Measurements from ENCODE around the gene STARD8.
"Not testable (repeated sequence)": the region's sequence is repeated elsewhere in the genome, so short reads cannot be mapped to it uniquely, and the experiment has no call there.

Gene STARD8

GRCh38 chrX:68660746-68661145 is 13.3 kb downstream of the STARD8 start:
- no peak for DNase-seq

GRCh38 chrX:68665502-68665901 is 18.0 kb downstream of the STARD8 start:
- no peak for DNase-seq

DNA sequence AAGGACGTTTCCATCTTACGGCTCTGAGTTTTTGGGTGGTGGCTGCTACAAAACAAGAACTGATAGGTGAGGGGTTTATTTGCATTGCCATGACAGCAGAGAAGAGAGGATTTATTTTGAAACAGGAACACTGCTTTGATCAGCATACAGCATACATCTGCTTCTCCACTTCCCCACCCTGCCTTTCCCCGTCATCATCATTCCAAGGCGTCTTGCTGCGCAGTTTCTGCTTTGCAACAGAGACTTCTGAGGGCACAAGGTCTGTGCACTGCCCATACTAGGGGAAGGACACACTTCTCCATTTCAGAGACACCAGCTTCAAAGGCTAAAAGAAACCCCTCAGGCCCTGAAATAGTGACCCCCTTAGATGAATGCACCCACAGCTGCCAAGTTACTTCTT is 19.1 kb downstream of the STARD8 start:
- no peak for DNase-seq

DNA sequence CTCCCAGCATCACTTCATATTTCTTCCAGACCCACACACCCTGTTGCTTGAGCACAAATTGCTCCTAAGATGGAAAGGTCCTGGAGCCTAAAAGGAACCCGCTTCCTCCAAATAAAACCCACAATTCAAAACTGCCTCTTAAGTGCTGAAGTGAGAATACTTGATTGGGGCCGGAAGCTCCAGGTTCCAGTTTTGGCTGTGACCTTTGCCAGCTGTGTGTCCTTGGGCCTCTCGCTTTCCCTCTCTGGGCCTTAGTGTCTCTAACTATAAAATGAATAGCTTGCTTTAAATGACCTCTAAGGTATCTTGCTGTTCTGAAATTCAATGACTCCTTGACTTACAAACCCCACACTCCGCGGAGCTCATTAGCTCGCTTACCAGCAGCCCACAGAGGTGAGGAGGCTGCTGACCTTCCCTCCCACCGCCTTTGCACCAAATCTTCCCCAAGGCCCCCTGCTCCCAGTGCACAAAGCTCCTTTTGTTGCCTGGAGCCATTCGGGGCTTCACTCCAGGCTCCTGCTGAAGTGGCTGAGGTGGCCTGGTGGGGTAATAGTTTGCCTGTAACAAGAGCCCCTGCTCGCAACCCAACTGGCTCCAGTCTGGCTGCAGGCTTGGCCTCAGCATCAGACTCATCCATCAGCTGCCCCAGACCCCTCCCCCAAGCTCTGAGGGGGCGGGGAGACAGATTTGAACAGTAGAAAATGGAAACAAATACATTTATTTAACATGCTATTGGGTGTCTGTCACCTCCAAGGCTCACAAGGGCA is 21.8 kb downstream of the STARD8 start:
- DNase-seq = no peak

- DNase-seq = no peak
Measured at GRCh38 chrX:68669871-68670270, 22.4 kb downstream of the STARD8 start.

DNA sequence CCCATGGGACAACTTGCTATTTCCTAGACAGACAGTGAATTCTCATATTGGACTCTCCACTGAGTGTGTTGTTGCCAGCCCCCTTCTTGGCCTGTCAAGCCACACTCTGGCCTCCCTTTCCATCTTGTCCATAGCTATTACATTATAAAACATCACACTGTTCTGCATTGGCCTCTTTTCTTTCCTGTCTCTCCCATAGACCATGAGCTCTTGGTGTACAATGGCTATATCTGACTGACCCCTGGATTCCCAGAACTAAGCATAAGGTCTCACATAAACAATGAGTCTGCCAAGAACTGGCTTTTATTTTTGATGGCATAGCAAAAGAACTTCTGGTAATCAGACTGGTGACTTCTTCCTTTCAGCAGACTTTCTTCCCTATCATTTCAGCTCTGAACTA is 23.8 kb downstream of the STARD8 start:
- DNase-seq = no peak

GRCh38 chrX:68672581-68673318 is 25.3 kb downstream of the STARD8 start:
- DNase-seq = no peak

DNA sequence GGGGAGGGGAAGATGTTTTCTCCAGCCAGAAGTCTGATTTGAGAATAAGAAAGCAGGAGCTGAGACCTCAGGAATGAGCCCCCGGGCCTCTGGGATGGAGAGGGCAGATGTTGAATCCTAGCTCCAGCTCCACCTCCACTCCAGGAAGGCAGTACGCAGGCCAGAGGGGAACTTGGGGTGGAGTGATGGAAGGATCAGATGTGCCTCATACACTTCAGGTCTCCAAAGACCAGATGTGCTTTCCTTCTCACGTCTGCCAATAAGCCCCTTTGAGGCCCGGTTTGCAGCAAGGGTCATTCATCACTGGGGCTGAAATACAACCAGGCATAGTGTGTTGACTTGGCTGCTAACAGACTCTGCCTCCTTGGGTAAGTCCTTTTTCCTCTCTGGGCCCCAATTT is 28.1 kb downstream of the STARD8 start:
- DNase-seq = no peak

- DNase-seq = no peak
Measured at GRCh38 chrX:68676335-68676734, 28.9 kb downstream of the STARD8 start.

DNA sequence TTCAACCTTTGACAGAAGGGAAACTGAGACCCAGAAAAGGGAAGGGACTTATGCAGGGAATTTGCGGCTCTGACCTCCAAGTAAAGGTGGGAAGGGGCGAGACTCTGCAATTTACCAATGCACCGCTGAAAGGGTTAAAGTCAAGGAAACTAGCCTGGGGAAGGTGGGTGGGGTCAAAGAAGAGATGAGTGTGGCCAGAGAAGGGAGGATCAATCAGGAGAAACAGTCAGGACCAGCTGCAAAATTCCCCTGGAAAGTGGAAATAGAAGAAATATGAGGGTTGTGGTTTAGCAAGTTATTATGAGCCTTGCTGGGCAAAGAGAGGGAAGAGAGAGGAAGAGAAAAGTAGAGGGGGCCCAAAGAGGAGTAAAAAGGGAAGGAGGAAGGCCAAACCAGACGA is 30.5 kb downstream of the STARD8 start:
- no peak for DNase-seq

DNA sequence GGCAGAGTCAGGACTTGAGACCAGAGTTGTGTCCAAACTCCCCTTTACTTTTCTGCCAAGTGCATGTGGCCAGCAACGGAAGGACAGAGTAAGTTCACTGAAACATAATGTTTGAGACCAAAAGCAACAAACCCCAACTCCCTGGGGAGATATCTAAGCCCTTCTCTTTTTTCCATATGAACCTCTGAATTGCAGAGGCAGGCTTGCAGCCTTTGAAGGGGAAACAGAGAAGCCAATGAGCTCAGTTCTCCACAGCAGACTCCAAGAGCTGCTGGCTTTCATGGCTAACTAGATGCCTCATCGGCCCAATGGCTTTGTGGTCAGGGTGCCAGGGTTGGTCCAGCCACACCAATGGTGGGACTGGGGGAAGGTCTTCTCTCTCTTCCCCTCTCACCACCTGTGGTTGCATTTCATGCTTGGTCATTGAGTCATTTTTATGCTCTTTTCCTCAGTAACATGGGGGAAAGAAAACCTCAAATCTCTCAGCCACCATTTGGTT is 34.0 kb downstream of the STARD8 start:
- no peak for DNase-seq

- no peak for DNase-seq
Measured at GRCh38 chrX:68682790-68683189, 35.3 kb downstream of the STARD8 start.

DNA sequence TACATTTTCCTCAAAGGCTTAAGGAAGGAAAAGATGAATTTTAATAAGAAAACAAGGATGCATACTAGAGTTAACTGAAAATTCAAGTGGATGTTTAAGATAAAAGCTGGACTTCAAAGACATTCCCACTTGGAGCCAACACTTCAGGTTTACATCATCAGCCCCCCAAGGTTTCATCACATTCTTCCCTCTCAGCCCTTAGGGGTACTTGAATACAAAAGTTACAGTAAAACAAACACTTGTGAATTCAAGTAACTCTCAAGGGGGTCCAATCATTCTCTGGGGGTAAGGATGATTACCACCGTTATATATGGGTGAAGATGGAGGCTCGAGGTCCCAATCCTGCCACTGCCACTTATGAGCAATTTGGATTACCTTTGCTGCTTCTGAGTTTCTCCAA is 36.1 kb downstream of the STARD8 start:
- DNase-seq = no peak

DNA sequence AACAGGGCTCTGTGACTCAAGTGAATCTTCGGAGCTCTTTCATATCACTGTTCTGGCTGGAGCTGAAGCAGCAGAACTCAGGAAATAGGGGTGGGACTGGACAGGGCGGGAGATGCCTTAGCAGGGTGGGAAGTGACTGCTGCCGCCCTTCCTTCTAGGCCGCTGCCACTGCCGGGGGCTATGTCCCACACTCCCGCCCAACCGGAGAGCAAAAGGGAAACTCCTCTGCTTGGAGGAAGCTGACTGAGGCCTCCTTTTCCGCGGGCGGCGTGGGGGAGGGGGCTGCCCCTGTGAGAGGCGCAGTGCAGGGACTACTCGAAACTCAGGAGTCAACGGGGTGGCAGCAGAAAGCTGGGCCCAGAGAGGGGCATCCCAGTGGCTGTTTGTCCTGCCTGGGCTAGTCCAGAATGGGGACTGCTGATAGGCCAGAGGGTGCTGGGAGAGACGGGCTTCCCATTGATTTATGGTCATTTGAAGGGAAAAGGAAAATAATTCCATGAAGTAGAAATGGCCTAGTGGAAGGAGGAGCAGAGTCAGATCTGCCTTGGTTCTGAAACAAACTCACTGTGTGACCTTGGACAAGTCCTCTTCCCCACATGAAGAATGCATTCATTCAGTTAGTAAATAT is 36.9 kb downstream of the STARD8 start:
- no peak for DNase-seq

DNA sequence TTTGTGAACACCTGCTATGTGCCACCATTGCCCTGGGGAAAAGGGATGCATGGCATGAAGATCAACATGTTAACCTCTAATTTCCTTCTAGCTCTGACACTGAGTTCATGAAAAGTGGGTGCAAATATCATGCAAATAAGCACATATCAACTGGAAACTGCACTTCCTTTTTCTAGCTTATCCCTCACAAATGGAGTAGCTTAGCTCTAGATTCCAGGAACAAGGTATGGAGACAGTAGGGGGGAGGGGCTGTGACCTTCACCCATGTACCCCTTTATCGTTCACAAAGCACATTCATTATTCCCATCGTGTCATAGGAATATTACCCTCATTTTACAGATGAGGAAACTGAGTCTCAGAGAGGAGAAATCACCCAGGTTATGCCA is 37.4 kb downstream of the STARD8 start:
- DNase-seq = no peak

- DNase-seq = no peak
Measured at GRCh38 chrX:68685685-68686084, 38.2 kb downstream of the STARD8 start.

GRCh38 chrX:68686097-68686977 is 38.9 kb downstream of the STARD8 start:
- no peak for DNase-seq

GRCh38 chrX:68688931-68689330 is 41.5 kb downstream of the STARD8 start:
- DNase-seq = not testable (repeated sequence)

DNA sequence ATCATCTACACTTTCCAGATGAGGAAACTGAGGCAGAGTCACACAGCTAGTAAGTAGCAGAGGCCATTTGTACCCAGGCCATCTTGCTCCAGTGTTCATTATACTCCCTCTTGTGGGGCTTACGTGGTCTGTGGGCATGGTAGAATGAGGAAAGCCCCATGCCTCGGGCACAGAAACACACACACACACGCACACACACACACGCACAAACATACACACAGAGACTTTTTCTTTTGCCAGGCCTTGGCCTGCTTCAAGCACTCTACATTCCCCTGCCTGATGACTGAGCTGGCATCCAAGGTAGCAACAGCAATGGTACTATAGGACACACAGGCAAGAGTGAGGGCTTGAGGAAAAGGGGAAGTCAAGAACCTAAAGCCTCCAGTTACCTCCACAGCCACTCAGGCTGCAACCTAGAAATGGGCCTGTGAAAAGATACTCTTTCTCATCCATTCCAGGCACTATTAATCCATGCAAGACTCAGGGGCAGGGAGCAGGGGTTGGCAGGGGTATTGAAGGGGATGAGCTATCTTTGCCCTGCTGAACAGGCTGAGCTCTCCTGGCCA is 43.6 kb downstream of the STARD8 start:
- no peak for DNase-seq

GRCh38 chrX:68691921-68692320 is 44.5 kb downstream of the STARD8 start:
- no peak for DNase-seq

- DNase-seq = no peak
Measured at GRCh38 chrX:68692651-68693050, 45.2 kb downstream of the STARD8 start.

Data from NCI-H1694 treated with DMSO at 0.1 percent for 48 hours (cell line).